ENCODE results near the gene KRT20. TPM values are rescaled to one million over a fixed set of nuclear protein-coding genes. Genes with fewer than 3 reads are reported as not detected.

The KRT20 gene
- polyA plus RNA-seq, 2 of the 4 experiments (the other 2 are of a cell fraction), result 0.28 TPM; not detected in 1

GRCh38 chr17:40903129-40903847, 18.2 kb upstream of the KRT20 start (continued):
- 0 out of 2 replicates have a peak, but pooled peaks have one; percentile 56 for TF ChIP-seq FOXS1 (CRISPR knock-in tag; IDR thresholded peaks at IDR 0.05)
- TF ChIP-seq, protein P1, sequence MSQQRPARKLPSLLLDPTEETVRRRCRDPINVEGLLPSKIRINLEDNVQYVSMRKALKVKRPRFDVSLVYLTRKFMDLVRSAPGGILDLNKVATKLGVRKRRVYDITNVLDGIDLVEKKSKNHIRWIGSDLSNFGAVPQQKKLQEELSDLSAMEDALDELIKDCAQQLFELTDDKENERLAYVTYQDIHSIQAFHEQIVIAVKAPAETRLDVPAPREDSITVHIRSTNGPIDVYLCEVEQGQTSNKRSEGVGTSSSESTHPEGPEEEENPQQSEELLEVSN (IDR thresholded peaks at IDR 0.05; ENCODE audit: borderline replicate concordance, low read depth), result no peak
- TF ChIP-seq NFE2L2 (conservative IDR thresholded peaks at IDR 0.05; ENCODE audit: low read length), result peak; percentile 3; the same call in 1 of the 2 replicates
- TF ChIP-seq CTCF (IDR thresholded peaks at IDR 0.05), result no peak
- peak; percentile 48; the same call in 1 of the 2 replicates for TF ChIP-seq TFCP2L1 (CRISPR knock-in tag; IDR thresholded peaks at IDR 0.05)
- peak; percentile 71 to 74; a peak in 3 of 5 replicates for TF ChIP-seq EP300 (IDR thresholded peaks at IDR 0.05)
- TF ChIP-seq MAFK (IDR thresholded peaks at IDR 0.05; ENCODE audit: partially characterized antibody), result peak; percentile 98
- TF ChIP-seq, protein P2, sequence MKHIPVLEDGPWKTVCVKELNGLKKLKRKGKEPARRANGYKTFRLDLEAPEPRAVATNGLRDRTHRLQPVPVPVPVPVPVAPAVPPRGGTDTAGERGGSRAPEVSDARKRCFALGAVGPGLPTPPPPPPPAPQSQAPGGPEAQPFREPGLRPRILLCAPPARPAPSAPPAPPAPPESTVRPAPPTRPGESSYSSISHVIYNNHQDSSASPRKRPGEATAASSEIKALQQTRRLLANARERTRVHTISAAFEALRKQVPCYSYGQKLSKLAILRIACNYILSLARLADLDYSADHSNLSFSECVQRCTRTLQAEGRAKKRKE (CRISPR knock-in tag; IDR thresholded peaks at IDR 0.05; ENCODE audit: low read depth), result no peak
- no peak for TF ChIP-seq KDM1A (IDR thresholded peaks at IDR 0.05; ENCODE audit: low read depth)
- TF ChIP-seq KDM5A (IDR thresholded peaks at IDR 0.05), result no peak
- no peak for TF ChIP-seq EHMT2 (IDR thresholded peaks at IDR 0.05; ENCODE audit: low read depth)
- TF ChIP-seq ESRRA (IDR thresholded peaks at IDR 0.05; ENCODE audit: borderline replicate concordance, low read length), result no peak
- TF ChIP-seq NR3C1 (IDR thresholded peaks at IDR 0.05), result no peak
- TF ChIP-seq HMGXB4 (CRISPR knock-in tag; IDR thresholded peaks at IDR 0.05; ENCODE audit: borderline replicate concordance), result no peak
- TF ChIP-seq, protein P3, sequence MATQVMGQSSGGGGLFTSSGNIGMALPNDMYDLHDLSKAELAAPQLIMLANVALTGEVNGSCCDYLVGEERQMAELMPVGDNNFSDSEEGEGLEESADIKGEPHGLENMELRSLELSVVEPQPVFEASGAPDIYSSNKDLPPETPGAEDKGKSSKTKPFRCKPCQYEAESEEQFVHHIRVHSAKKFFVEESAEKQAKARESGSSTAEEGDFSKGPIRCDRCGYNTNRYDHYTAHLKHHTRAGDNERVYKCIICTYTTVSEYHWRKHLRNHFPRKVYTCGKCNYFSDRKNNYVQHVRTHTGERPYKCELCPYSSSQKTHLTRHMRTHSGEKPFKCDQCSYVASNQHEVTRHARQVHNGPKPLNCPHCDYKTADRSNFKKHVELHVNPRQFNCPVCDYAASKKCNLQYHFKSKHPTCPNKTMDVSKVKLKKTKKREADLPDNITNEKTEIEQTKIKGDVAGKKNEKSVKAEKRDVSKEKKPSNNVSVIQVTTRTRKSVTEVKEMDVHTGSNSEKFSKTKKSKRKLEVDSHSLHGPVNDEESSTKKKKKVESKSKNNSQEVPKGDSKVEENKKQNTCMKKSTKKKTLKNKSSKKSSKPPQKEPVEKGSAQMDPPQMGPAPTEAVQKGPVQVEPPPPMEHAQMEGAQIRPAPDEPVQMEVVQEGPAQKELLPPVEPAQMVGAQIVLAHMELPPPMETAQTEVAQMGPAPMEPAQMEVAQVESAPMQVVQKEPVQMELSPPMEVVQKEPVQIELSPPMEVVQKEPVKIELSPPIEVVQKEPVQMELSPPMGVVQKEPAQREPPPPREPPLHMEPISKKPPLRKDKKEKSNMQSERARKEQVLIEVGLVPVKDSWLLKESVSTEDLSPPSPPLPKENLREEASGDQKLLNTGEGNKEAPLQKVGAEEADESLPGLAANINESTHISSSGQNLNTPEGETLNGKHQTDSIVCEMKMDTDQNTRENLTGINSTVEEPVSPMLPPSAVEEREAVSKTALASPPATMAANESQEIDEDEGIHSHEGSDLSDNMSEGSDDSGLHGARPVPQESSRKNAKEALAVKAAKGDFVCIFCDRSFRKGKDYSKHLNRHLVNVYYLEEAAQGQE (IDR thresholded peaks at IDR 0.05), result no peak
- TF ChIP-seq ZC3H11A (IDR thresholded peaks at IDR 0.05), result no peak
- TF ChIP-seq NPAS2 (CRISPR knock-in tag; IDR thresholded peaks at IDR 0.05; ENCODE audit: borderline replicate concordance), result no peak
- TF ChIP-seq HOXA7 (CRISPR knock-in tag; IDR thresholded peaks at IDR 0.05), result 0 out of 2 replicates have a peak, but pooled peaks have one; percentile 55
- TF ChIP-seq ZSCAN20 (CRISPR knock-in tag; IDR thresholded peaks at IDR 0.05), result no peak
- TF ChIP-seq SMC3 (IDR thresholded peaks at IDR 0.05), result peak; percentile 33; the same call in 1 of the 3 replicates
- TF ChIP-seq RCOR1 (IDR thresholded peaks at IDR 0.05; ENCODE audit: low read depth, low read length), result no peak
- no peak for TF ChIP-seq ELK1 (IDR thresholded peaks at IDR 0.05; ENCODE audit: low read depth, low read length)
- no peak for TF ChIP-seq SREBF2 (IDR thresholded peaks at IDR 0.05)
- no peak for TF ChIP-seq HDAC2 (IDR thresholded peaks at IDR 0.05)
- no peak for TF ChIP-seq CHD4 (IDR thresholded peaks at IDR 0.05; ENCODE audit: borderline replicate concordance)
- TF ChIP-seq, protein P4, sequence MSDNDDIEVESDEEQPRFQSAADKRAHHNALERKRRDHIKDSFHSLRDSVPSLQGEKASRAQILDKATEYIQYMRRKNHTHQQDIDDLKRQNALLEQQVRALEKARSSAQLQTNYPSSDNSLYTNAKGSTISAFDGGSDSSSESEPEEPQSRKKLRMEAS (IDR thresholded peaks at IDR 0.05), result peak; percentile 82
- no peak for TF ChIP-seq RNF2 (IDR thresholded peaks at IDR 0.05; ENCODE audit: borderline replicate concordance, low read depth)
- peak; percentile 47; the same call in 1 of the 2 replicates for TF ChIP-seq EHF (CRISPR knock-in tag; IDR thresholded peaks at IDR 0.05)
- TF ChIP-seq CEBPB (IDR thresholded peaks at IDR 0.05), result peak; percentile 62 to 79; a peak in 3 of 4 replicates
- TF ChIP-seq ZFP36 (IDR thresholded peaks at IDR 0.05; ENCODE audit: borderline replicate concordance, partially characterized antibody), result no peak
- no peak for TF ChIP-seq HEYL (CRISPR knock-in tag; IDR thresholded peaks at IDR 0.05)
- peak; percentile 2 to 29; a peak in 1 of 5 replicates for TF ChIP-seq RAD21 (conservative IDR thresholded peaks at IDR 0.05 in 1 of 2, IDR thresholded peaks at IDR 0.05 in 1 of 2)
